HG03439 (cell line): Measurements from ENCODE around the gene FILIP1L.
"Not testable (repeated sequence)": the region's sequence is repeated elsewhere in the genome, so short reads cannot be mapped to it uniquely, and the experiment has no call there.

Experiments
- ATAC-seq: cut with Tn5 transposase; IDR thresholded peaks from one replicate; pipeline ENCODE4 v1.9.1; 2021; ENCODE audit warnings: mild to moderate bottlenecking, moderate library complexity; ENCODE audit not compliant: unreplicated experiment

Gene FILIP1L

GRCh38 chr3:99852851-99853250, 261.4 kb downstream of the FILIP1L start:
- ATAC-seq, result no peak

- ATAC-seq, result no peak
Observed at GRCh38 chr3:99851955-99852354, 262.3 kb downstream of the FILIP1L start.

GRCh38 chr3:99850608-99851007, 263.7 kb downstream of the FILIP1L start:
- ATAC-seq, result no peak

GRCh38 chr3:99848433-99848832, 265.9 kb downstream of the FILIP1L start:
- no peak for ATAC-seq

- no peak for ATAC-seq
Observed at GRCh38 chr3:99846477-99847160, 267.7 kb downstream of the FILIP1L start.

GRCh38 chr3:99845999-99846398, 268.3 kb downstream of the FILIP1L start:
- no peak for ATAC-seq

GRCh38 chr3:99845331-99845730, 269.0 kb downstream of the FILIP1L start:
- no peak for ATAC-seq

GRCh38 chr3:99843590-99844258, 270.6 kb downstream of the FILIP1L start:
- no peak for ATAC-seq

- ATAC-seq, result no peak
Observed at GRCh38 chr3:99842826-99843589, 271.3 kb downstream of the FILIP1L start.

- not testable (repeated sequence) for ATAC-seq
Observed at GRCh38 chr3:99841949-99842348, 272.4 kb downstream of the FILIP1L start.

GRCh38 chr3:99839613-99840012, 274.7 kb downstream of the FILIP1L start:
- ATAC-seq, result no peak

GRCh38 chr3:99838755-99839154, 275.5 kb downstream of the FILIP1L start:
- no peak for ATAC-seq

GRCh38 chr3:99837715-99838114, 276.6 kb downstream of the FILIP1L start:
- ATAC-seq, result no peak

GRCh38 chr3:99836681-99837080, 277.6 kb downstream of the FILIP1L start:
- no peak for ATAC-seq

GRCh38 chr3:99834211-99834957, 279.9 kb downstream of the FILIP1L start:
- ATAC-seq, result no peak

- no peak for ATAC-seq
Observed at GRCh38 chr3:99833617-99834205, 280.6 kb downstream of the FILIP1L start.

- ATAC-seq, result no peak
Observed at GRCh38 chr3:99829844-99830243, 284.5 kb downstream of the FILIP1L start.

GRCh38 chr3:99825004-99825640, 289.2 kb downstream of the FILIP1L start:
- no peak for ATAC-seq

GRCh38 chr3:99823723-99824711, 290.3 kb downstream of the FILIP1L start:
- ATAC-seq, result no peak
